ENCODE data around the gene SLC9A9.
"Not testable (repeated sequence)": the region's sequence is repeated elsewhere in the genome, so short reads cannot be mapped to it uniquely, and the experiment has no call there.

SLC9A9 gene

GRCh38 chr3:143707848-143708247, 140.4 kb downstream of the SLC9A9 start:
- ChIA-PET CTCF (no interaction called here), POLR2A (no interaction called here)
- no peak for DNase-seq (ENCODE audit: extremely low spot score)
- no peak for TF ChIP-seq CTCF (IDR thresholded peaks at IDR 0.05; ENCODE audit: control extremely low read depth, extremely low read depth, low read depth, missing control alignments)

- CTCF ChIA-PET: interaction anchor here (0.9 to 1.3 kb wide), 2 partner anchors 10 to 872 kb away, joined by 3 read pairs; no protein-coding TSS in a partner anchor
- DNase-seq (ENCODE audit: extremely low spot score): no peak
- no peak for TF ChIP-seq CTCF (IDR thresholded peaks at IDR 0.05; ENCODE audit: control extremely low read depth, extremely low read depth, low read depth, missing control alignments)
Observed at GRCh38 chr3:143700431-143700975, 147.8 kb downstream of the SLC9A9 start.

GRCh38 chr3:143699424-143699823, 148.8 kb downstream of the SLC9A9 start:
- CTCF ChIA-PET: interaction anchor here (1.3 kb wide), 1 partner anchor 871 kb away, joined by 3 read pairs; no protein-coding TSS in a partner anchor
- TF ChIP-seq CTCF (IDR thresholded peaks at IDR 0.05; ENCODE audit: control extremely low read depth, extremely low read depth, low read depth, missing control alignments): no peak
- no peak for DNase-seq (ENCODE audit: extremely low spot score)
- POLR2A ChIA-PET: no interaction called here

More at GRCh38 chr3:143700431-143700975, 147.8 kb downstream of the SLC9A9 start:
- POLR2A ChIA-PET: no interaction called here

GRCh38 chr3:143698682-143699303, 149.5 kb downstream of the SLC9A9 start:
- ChIA-PET POLR2A (no interaction called here), CTCF (interaction anchor here (0.9 to 1.2 kb wide), 2 partner anchors 13 to 25 kb away, joined by 3 to 4 read pairs; no protein-coding TSS in a partner anchor)
- no peak for TF ChIP-seq CTCF (IDR thresholded peaks at IDR 0.05; ENCODE audit: control extremely low read depth, extremely low read depth, low read depth, missing control alignments)
- DNase-seq (ENCODE audit: extremely low spot score): no peak

- TF ChIP-seq CTCF (IDR thresholded peaks at IDR 0.05; ENCODE audit: control extremely low read depth, extremely low read depth, low read depth, missing control alignments): no peak
- no peak for DNase-seq (ENCODE audit: extremely low spot score)
- CTCF ChIA-PET: interaction anchor here (0.9 to 1.4 kb wide), 4 partner anchors 12 to 44 kb away, joined by 3 to 4 read pairs (median 3); no protein-coding TSS in a partner anchor
- POLR2A ChIA-PET: no interaction called here
Observed at GRCh38 chr3:143697975-143698374, 150.3 kb downstream of the SLC9A9 start.

GRCh38 chr3:143695333-143695732, 152.9 kb downstream of the SLC9A9 start:
- DNase-seq (ENCODE audit: extremely low spot score); POLR2A ChIA-PET: not testable (repeated sequence)
- CTCF ChIA-PET: interaction anchor here (1.8 kb wide), 1 partner anchor 866 kb away, joined by 4 read pairs; no protein-coding TSS in a partner anchor

- TF ChIP-seq CTCF (IDR thresholded peaks at IDR 0.05; ENCODE audit: control extremely low read depth, extremely low read depth, low read depth, missing control alignments): no peak
- no peak for DNase-seq (ENCODE audit: extremely low spot score)
- ChIA-PET CTCF (interaction anchor here (1.7 kb wide), 1 partner anchor 19 kb away, joined by 6 read pairs; no protein-coding TSS in a partner anchor), POLR2A (no interaction called here)
Observed at GRCh38 chr3:143693506-143693905, 154.8 kb downstream of the SLC9A9 start.
